ENCODE measurements around the gene SYT11. TPM values are rescaled to one million over a fixed set of nuclear protein-coding genes. Genes with fewer than 3 reads are reported as not detected.

Gene SYT11, protein sequence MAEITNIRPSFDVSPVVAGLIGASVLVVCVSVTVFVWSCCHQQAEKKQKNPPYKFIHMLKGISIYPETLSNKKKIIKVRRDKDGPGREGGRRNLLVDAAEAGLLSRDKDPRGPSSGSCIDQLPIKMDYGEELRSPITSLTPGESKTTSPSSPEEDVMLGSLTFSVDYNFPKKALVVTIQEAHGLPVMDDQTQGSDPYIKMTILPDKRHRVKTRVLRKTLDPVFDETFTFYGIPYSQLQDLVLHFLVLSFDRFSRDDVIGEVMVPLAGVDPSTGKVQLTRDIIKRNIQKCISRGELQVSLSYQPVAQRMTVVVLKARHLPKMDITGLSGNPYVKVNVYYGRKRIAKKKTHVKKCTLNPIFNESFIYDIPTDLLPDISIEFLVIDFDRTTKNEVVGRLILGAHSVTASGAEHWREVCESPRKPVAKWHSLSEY
- 0.74 and 2.3 TPM in 2 replicates for total RNA-seq (ENCODE audit: low replicate concordance)
- long read RNA-seq, partial matches to known transcripts: 0 of 1 reads
- long read RNA-seq, other reads (novel, unspliced or antisense): 1 of 1 reads

DNA sequence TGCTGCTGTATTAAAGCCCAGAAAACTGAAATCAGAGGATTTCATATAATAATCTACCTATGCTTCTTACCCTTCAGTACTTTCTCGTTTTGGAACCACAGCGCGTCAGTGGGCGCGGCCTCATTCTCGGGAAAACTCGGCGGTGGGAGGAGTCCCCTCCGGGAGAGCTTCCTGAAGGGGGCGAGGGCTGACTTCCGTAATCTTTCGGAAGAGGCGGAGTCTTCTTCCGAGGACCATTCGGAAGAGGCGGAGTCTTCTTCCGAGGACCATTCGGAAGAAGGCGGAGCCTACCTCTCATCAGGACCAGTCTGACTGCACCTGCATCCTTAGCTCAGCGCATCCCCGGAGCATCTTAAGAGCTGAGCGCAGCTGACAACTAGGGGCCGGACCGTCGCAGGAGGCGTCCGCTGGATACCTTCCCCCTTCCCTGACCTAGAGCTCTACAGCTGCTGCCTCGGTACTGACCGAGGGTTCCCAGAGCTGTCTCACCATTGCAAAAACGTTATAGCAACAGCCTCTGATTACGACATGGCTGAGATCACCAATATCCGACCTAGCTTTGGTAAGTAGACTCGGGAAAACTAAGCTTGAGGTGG is at the start of gene SYT11:
TSS of gene SYT11 (plus strand) at position 334 of the 596 bp plus-strand sequence. CDS start at position 529, 195 bp downstream.
- peak; percentile 89 for DNase-seq (ENCODE audit: extremely low spot score, unreplicated experiment)
- H3K4me1 Mint-ChIP-seq (ENCODE audit: unreplicated experiment): peaks cover 13% of the 10 kb centered on the region
- TF ChIP-seq, protein P1, sequence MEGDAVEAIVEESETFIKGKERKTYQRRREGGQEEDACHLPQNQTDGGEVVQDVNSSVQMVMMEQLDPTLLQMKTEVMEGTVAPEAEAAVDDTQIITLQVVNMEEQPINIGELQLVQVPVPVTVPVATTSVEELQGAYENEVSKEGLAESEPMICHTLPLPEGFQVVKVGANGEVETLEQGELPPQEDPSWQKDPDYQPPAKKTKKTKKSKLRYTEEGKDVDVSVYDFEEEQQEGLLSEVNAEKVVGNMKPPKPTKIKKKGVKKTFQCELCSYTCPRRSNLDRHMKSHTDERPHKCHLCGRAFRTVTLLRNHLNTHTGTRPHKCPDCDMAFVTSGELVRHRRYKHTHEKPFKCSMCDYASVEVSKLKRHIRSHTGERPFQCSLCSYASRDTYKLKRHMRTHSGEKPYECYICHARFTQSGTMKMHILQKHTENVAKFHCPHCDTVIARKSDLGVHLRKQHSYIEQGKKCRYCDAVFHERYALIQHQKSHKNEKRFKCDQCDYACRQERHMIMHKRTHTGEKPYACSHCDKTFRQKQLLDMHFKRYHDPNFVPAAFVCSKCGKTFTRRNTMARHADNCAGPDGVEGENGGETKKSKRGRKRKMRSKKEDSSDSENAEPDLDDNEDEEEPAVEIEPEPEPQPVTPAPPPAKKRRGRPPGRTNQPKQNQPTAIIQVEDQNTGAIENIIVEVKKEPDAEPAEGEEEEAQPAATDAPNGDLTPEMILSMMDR (conservative IDR thresholded peaks at IDR 0.05): no peak
- H3K27me3 Mint-ChIP-seq: peaks cover 22% of the 10 kb centered on the region
- peak within 1 kb of the TSS; percentile 89 for H3K4me3 Mint-ChIP-seq
- peak within 1 kb of the TSS; percentile 83 for H3K27ac Mint-ChIP-seq
- H3K9me3 Mint-ChIP-seq: no peaks in the 10 kb centered on the region
- H3K36me3 Mint-ChIP-seq: peaks cover 9% of the 10 kb centered on the region

DNA sequence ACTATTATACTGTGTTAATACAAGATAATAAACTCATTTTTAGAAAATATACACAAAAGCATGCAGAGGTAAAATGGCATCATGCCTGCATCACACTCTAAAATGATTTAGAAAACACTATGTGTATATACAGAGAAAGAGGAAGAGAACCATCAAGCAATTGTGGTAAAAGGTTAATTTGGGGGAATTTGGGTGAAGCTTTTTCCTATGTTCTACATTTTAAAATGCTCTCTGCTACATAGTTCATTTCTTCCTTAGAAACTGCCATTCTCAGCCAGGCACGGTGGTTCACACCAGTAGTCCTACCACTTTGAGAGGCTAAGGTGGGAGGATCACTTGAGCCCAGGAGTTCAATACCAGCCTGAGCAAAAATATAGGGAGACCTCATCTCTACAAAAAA is 46.5 kb upstream of the SYT11 start:
- Mint-ChIP-seq H3K36me3 (peaks cover 16% of the 10 kb centered on the region), H3K27me3 (no peaks in the 10 kb centered on the region), H3K27ac (no peak overlapping the region), H3K9me3 (no peaks in the 10 kb centered on the region), H3K4me3 (no peak overlapping the region), H3K4me1 (ENCODE audit: unreplicated experiment) (no peaks in the 10 kb centered on the region)
- TF ChIP-seq, protein P1 (conservative IDR thresholded peaks at IDR 0.05): no peak
- no peak for DNase-seq (ENCODE audit: extremely low spot score, unreplicated experiment)

DNA sequence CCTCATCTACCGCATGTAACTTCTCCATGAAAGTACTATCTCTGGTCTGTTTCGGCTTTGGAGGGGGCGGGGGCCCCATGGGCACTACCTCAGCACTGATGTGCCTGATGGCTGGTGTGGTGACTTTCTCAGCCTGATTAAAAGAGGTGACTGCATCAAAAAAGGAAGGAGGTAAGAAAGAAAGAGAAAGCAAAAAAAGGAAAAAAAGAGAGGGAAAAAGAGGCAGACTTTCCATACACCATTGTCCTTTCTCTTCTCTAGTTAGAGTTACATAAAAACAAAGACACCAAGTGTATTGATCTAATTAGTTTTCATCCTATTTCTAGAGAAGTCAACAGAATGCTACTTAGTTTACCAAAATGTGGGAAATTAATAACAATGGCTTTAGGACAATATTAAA is 45.7 kb upstream of the SYT11 start:
- DNase-seq (ENCODE audit: extremely low spot score, unreplicated experiment): no peak
- Mint-ChIP-seq H3K9me3 (no peaks in the 10 kb centered on the region), H3K4me3 (no peak overlapping the region), H3K27me3 (no peaks in the 10 kb centered on the region), H3K4me1 (ENCODE audit: unreplicated experiment) (no peaks in the 10 kb centered on the region), H3K27ac (no peak overlapping the region), H3K36me3 (peaks cover 19% of the 10 kb centered on the region)
- TF ChIP-seq, protein P1 (conservative IDR thresholded peaks at IDR 0.05): no peak

DNA sequence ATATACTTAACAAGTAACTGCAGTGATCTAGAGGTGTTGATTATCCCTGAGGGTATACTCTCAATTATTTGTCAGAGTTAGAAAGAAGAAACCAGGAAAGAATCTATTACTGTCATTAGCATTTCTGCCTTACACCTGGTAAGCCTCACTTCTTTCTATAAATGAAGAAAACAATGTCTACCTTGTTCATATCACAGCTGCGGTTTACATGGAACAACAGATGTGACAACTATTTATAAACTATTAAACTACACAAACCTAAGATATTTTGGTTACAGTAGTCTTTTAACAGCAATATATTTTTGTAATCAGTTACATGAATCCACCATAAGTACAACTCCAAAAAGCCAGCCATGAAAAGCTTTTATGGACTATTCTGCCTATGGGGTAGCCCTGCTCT is 43.0 kb upstream of the SYT11 start:
- H3K27ac Mint-ChIP-seq: no peak overlapping the region
- H3K27me3 Mint-ChIP-seq: no peaks in the 10 kb centered on the region
- H3K4me3 Mint-ChIP-seq: no peak overlapping the region
- no peaks in the 10 kb centered on the region for H3K4me1 Mint-ChIP-seq (ENCODE audit: unreplicated experiment)
- H3K9me3 Mint-ChIP-seq: no peaks in the 10 kb centered on the region
- TF ChIP-seq, protein P1 (conservative IDR thresholded peaks at IDR 0.05): no peak
- peaks cover 29% of the 10 kb centered on the region for H3K36me3 Mint-ChIP-seq
- DNase-seq (ENCODE audit: extremely low spot score, unreplicated experiment): no peak

DNA sequence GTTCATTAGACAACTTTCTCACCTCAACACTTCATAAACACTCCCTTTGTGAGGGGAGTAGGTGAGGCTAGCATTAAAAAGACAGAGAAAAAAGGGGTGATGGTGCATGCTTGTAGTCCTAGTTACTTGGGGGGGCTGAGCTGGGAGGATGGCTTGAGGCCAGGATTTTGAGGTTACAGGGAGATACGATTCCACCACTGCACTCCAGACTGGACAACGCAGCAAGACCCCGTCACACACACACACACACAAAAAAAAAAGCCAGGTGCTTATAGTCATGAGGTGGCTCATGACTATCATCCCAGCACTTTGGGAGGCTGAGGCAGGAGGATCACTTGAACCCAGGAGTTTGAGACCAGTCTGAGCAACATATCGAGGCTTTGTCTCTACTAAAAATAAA is 31.9 kb upstream of the SYT11 start:
- no peaks in the 10 kb centered on the region for H3K9me3 Mint-ChIP-seq
- peaks cover 3% of the 10 kb centered on the region for H3K4me1 Mint-ChIP-seq (ENCODE audit: unreplicated experiment)
- TF ChIP-seq, protein P1 (conservative IDR thresholded peaks at IDR 0.05): no peak
- peak; percentile 4 for DNase-seq (ENCODE audit: extremely low spot score, unreplicated experiment)
- no peaks in the 10 kb centered on the region for H3K27me3 Mint-ChIP-seq
- no peak overlapping the region for H3K4me3 Mint-ChIP-seq
- no peak overlapping the region for H3K27ac Mint-ChIP-seq
- H3K36me3 Mint-ChIP-seq: peaks cover 9% of the 10 kb centered on the region
